ENCODE data around the gene PLCB2. TPM values are rescaled to one million over a fixed set of nuclear protein-coding genes. Genes with fewer than 3 reads are reported as not detected.

PLCB2 gene
- total RNA-seq, 5 donors from 2014 or later (not counting 1 experiment from before 2014, with no cell fraction given): 242 to 293 (median 245) TPM

DNA sequence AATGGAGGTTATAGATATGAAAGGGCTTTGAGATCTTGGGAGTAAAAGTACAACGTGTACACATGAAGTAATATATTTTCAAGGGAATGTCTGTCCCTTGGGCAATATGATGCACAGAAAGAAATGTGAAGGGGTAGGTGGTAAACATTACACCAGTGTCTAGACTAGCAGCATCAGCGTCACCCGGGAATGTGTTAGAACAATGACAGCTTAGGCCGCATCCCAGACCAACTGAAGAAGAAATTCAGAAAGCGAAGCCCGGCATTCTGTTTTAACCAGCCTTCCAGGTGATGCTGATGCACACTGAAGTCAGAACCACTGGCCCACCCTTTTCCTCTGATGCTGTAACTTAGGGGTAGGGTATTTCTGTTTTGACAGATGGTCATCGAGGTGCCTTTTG lies 22.1 kb upstream of the PLCB2 start:
- H3K27ac ChIP-seq (ENCODE audit: low read length): no peak overlapping the region
- CTCF ChIA-PET: interaction anchor here in 1 of 2 donors (0.9 to 1.9 kb wide), 2 partner anchors 9 to 55 kb away, joined by 4 to 6 read pairs; no protein-coding TSS in a partner anchor
- 100% methylated on average over 3 of the region's 7 CpGs for WGBS (ENCODE audit: insufficient coverage)

DNA sequence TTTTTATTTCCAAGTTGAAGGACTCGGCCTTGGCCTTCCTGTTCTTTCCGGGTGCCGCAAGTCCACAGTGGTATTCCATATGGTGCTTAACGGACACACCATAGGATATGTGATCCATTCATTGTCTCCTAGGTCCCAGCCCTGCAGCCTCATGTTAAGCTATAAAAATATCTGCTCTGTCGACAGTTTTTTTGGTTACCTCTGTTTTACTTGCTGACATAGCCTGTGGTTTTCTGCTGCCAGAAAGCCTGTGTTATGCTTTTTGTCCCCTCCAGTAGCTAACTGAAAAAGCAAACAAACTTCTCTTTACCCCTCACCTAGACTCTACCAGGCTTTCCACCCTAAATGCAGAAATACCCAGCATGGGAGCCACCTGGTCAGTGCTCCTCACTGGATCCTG lies 21.0 kb upstream of the PLCB2 start:
- Histone ChIP-seq H3K9me3 (no peaks in the 10 kb centered on the region), H3K4me1 (ENCODE audit: control insufficient read depth in 1 of 2, extremely low read depth in 1 of 2, insufficient read depth in 2 of 2, low read length in 2 of 2) (peaks cover 7 to 21% of the 10 kb centered on the region in 2 experiments), H3K27ac (ENCODE audit: low read length) (no peak overlapping the region), H3K4me3 (ENCODE audit: control insufficient read depth in 1 of 2, extremely low read depth in 1 of 2, low read length in 1 of 2) (no peak overlapping the region), H3K27me3 (replicated peaks in 1 of 2; ENCODE audit: control insufficient read depth in 2 of 2, extremely low read depth in 1 of 2, insufficient read depth in 2 of 2, low read length in 1 of 2) (no peaks in the 10 kb centered on the region), H3K36me3 (ENCODE audit: control insufficient read depth in 2 of 2, extremely low read depth in 1 of 2, insufficient read depth in 1 of 2, low read length in 1 of 2) (no peaks in the 10 kb centered on the region)
- CTCF ChIA-PET: interaction anchor here (0.7 to 5.1 kb wide), 2 partner anchors 9 to 15 kb away, joined by 3 to 30 read pairs; no protein-coding TSS in a partner anchor
- H3K27ac Mint-ChIP-seq: no peak overlapping the region
- no peaks in the 10 kb centered on the region for H3K9me3 Mint-ChIP-seq
- DNase-seq (no peak), ATAC-seq (replicated peaks in 1 of 4) (no peak)
- 80% methylated on average over 5 of the region's 5 CpGs for WGBS (ENCODE audit: insufficient coverage)
- POLR2A ChIA-PET: interaction anchor here (0.6 to 0.7 kb wide), 2 partner anchors 68 to 107 kb away, joined by 3 to 4 read pairs; no protein-coding TSS in a partner anchor
- peaks cover 19 to 41% (median 21%) of the 10 kb centered on the region in 3 donors for H3K4me1 Mint-ChIP-seq
- H3K27me3 Mint-ChIP-seq: no peaks in the 10 kb centered on the region
- no peak overlapping the region for H3K4me3 Mint-ChIP-seq
- no peaks in the 10 kb centered on the region for H3K36me3 Mint-ChIP-seq

More for the DNA sequence above, 22.1 kb upstream of the PLCB2 start:
- no peak overlapping the region for H3K4me3 ChIP-seq (ENCODE audit: control insufficient read depth in 1 of 2, extremely low read depth in 1 of 2, low read length in 1 of 2)
- ATAC-seq (replicated peaks in 1 of 4): no peak
- no peak overlapping the region for H3K27ac Mint-ChIP-seq
- no peaks in the 10 kb centered on the region for H3K9me3 ChIP-seq
- POLR2A ChIA-PET: interaction anchor here in 1 of 2 donors (0.7 kb wide), 1 partner anchor 23 kb away, joined by 4 read pairs; no protein-coding TSS in a partner anchor
- no peaks in the 10 kb centered on the region for H3K36me3 Mint-ChIP-seq
- no peak overlapping the region for H3K4me3 Mint-ChIP-seq
- H3K27me3 ChIP-seq (replicated peaks in 1 of 2; ENCODE audit: control insufficient read depth in 2 of 2, extremely low read depth in 1 of 2, insufficient read depth in 2 of 2, low read length in 1 of 2): no peaks in the 10 kb centered on the region
- no peaks in the 10 kb centered on the region for H3K9me3 Mint-ChIP-seq
- no peaks in the 10 kb centered on the region for H3K27me3 Mint-ChIP-seq
- peaks cover 16 to 26% of the 10 kb centered on the region in 2 experiments for H3K4me1 ChIP-seq (ENCODE audit: control insufficient read depth in 1 of 2, extremely low read depth in 1 of 2, insufficient read depth in 2 of 2, low read length in 2 of 2)
- peaks cover 24 to 48% (median 27%) of the 10 kb centered on the region in 3 donors for H3K4me1 Mint-ChIP-seq
- no peaks in the 10 kb centered on the region for H3K36me3 ChIP-seq (ENCODE audit: control insufficient read depth in 2 of 2, extremely low read depth in 1 of 2, insufficient read depth in 1 of 2, low read length in 1 of 2)
- DNase-seq: no peak

DNA sequence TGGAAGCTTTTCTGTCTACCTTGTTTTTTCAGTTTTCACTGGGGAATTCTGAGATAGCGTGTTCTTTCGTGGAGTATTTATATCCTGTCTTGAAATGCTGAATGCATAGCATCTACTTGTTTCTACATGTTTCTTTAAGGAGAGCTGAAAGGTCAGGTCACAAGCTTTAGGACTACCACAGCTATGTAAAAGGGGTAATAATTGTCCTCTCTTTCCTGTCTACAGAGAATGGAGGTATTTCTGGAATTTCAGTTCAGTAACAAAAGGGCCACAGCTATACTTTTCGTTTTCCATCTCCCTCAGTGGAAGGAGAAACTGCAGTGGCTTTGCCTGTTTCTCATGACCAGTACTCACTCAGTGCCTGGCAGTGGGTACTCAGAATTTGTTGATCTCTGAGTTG lies 20.4 kb upstream of the PLCB2 start:
- ATAC-seq (replicated peaks in 1 of 4): no peak
- ChIA-PET CTCF (interaction anchor here in 1 of 2 donors (5.1 kb wide), 1 partner anchor 10 kb away, joined by 30 read pairs; no protein-coding TSS in a partner anchor), POLR2A (no interaction called here)
- Histone ChIP-seq H3K27ac (ENCODE audit: low read length) (no peak overlapping the region), H3K4me1 (ENCODE audit: control insufficient read depth in 1 of 2, extremely low read depth in 1 of 2, insufficient read depth in 2 of 2, low read length in 2 of 2) (peaks cover 5 to 17% of the 10 kb centered on the region in 2 experiments), H3K27me3 (replicated peaks in 1 of 2; ENCODE audit: control insufficient read depth in 2 of 2, extremely low read depth in 1 of 2, insufficient read depth in 2 of 2, low read length in 1 of 2) (no peaks in the 10 kb centered on the region), H3K4me3 (ENCODE audit: control insufficient read depth in 1 of 2, extremely low read depth in 1 of 2, low read length in 1 of 2) (no peak overlapping the region), H3K36me3 (ENCODE audit: control insufficient read depth in 2 of 2, extremely low read depth in 1 of 2, insufficient read depth in 1 of 2, low read length in 1 of 2) (no peaks in the 10 kb centered on the region), H3K9me3 (no peaks in the 10 kb centered on the region)
- no peak overlapping the region for H3K4me3 Mint-ChIP-seq
- DNase-seq: no peak
- no peaks in the 10 kb centered on the region for H3K36me3 Mint-ChIP-seq
- no peak overlapping the region for H3K27ac Mint-ChIP-seq
- H3K4me1 Mint-ChIP-seq: peaks cover 17 to 37% (median 19%) of the 10 kb centered on the region in 3 donors
- H3K9me3 Mint-ChIP-seq: no peaks in the 10 kb centered on the region
- H3K27me3 Mint-ChIP-seq: no peaks in the 10 kb centered on the region
- WGBS (ENCODE audit: insufficient coverage): 80% methylated on average over 2 of the region's 3 CpGs

DNA sequence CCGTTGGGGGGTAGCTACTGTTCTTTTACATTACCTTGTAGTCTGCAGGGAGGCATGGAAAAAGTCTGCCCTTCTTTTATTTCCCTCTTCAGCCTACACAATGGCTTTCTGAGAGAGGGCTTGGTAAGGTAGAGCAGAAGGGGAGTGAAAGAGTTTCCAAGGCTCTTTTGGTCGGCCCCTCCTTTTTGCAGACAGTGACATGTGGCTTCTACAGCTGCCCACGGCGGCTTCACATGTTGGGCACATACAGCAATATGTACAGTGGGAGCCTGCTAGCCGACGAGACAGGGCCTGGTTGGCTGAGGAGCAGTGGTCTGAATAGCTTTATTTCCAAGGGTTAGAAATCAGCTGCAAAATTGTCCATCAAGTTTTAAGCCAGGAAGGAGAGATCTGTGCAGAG lies 19.7 kb upstream of the PLCB2 start:
- POLR2A ChIA-PET: interaction anchor here in 1 of 2 donors (0.5 kb wide), 1 partner anchor 1626 kb away, joined by 4 read pairs; no protein-coding TSS in a partner anchor
- CTCF ChIA-PET: interaction anchor here (1.7 to 5.1 kb wide), 2 partner anchors 10 to 11 kb away, joined by 5 to 30 read pairs; no protein-coding TSS in a partner anchor

DNA sequence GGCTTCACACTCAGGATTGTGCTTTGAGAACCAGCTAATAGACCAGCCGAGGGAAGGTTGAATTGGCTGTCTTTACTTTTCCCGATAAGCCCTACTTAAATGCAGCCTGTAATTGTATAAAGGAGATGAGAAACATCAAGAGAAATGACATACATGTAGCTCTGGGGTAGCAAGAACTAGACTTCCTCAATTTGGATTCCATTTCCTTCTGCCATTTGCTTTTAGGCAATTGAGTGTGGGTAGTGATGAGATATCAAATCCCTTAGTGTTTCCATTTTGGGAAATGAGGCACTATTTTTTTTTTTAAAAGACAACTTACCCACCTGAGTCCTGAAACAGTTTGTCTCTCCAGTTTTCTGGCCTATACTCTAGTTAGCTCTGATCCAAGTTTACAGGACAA lies 18.0 kb upstream of the PLCB2 start:
- no peaks in the 10 kb centered on the region for H3K27me3 Mint-ChIP-seq
- POLR2A ChIA-PET: no interaction called here
- Histone ChIP-seq H3K36me3 (ENCODE audit: control insufficient read depth in 2 of 2, extremely low read depth in 1 of 2, insufficient read depth in 1 of 2, low read length in 1 of 2) (no peaks in the 10 kb centered on the region), H3K9me3 (no peaks in the 10 kb centered on the region), H3K4me1 (ENCODE audit: control insufficient read depth in 1 of 2, extremely low read depth in 1 of 2, insufficient read depth in 2 of 2, low read length in 2 of 2) (peaks cover 9 to 30% of the 10 kb centered on the region in 2 experiments), H3K27me3 (replicated peaks in 1 of 2; ENCODE audit: control insufficient read depth in 2 of 2, extremely low read depth in 1 of 2, insufficient read depth in 2 of 2, low read length in 1 of 2) (no peaks in the 10 kb centered on the region), H3K27ac (ENCODE audit: low read length) (no peak overlapping the region), H3K4me3 (ENCODE audit: control insufficient read depth in 1 of 2, extremely low read depth in 1 of 2, low read length in 1 of 2) (no peak overlapping the region)
- H3K27ac Mint-ChIP-seq: no peak overlapping the region
- DNase-seq: no peak
- CTCF ChIA-PET: interaction anchor here (0.9 to 5.1 kb wide), 7 partner anchors 9 to 46 kb away, joined by 3 to 30 read pairs (median 4); partner anchors contain the start of gene PLCB2 (in 1 of the 2)
- H3K9me3 Mint-ChIP-seq: no peaks in the 10 kb centered on the region
- no peaks in the 10 kb centered on the region for H3K36me3 Mint-ChIP-seq
- ATAC-seq (replicated peaks in 1 of 4): no peak
- H3K4me3 Mint-ChIP-seq: peak overlapping the region; percentile 18 to 80 (median 76)
- WGBS (ENCODE audit: insufficient coverage): 80% methylated on average over 1 of the region's 2 CpGs
- H3K4me1 Mint-ChIP-seq: peaks cover 34 to 41% (median 35%) of the 10 kb centered on the region in 3 donors

More for the DNA sequence above, 19.7 kb upstream of the PLCB2 start:
- Histone ChIP-seq H3K4me1 (ENCODE audit: control insufficient read depth in 1 of 2, extremely low read depth in 1 of 2, insufficient read depth in 2 of 2, low read length in 2 of 2) (peaks cover 9 to 24% of the 10 kb centered on the region in 2 experiments), H3K27me3 (replicated peaks in 1 of 2; ENCODE audit: control insufficient read depth in 2 of 2, extremely low read depth in 1 of 2, insufficient read depth in 2 of 2, low read length in 1 of 2) (no peaks in the 10 kb centered on the region), H3K27ac (ENCODE audit: low read length) (no peak overlapping the region), H3K36me3 (ENCODE audit: control insufficient read depth in 2 of 2, extremely low read depth in 1 of 2, insufficient read depth in 1 of 2, low read length in 1 of 2) (no peaks in the 10 kb centered on the region), H3K9me3 (no peaks in the 10 kb centered on the region), H3K4me3 (ENCODE audit: control insufficient read depth in 1 of 2, extremely low read depth in 1 of 2, low read length in 1 of 2) (no peak overlapping the region)
- Mint-ChIP-seq H3K27ac (no peak overlapping the region), H3K4me3 (no peak overlapping the region), H3K4me1 (peaks cover 23 to 30% (median 23%) of the 10 kb centered on the region in 3 donors), H3K9me3 (no peaks in the 10 kb centered on the region), H3K27me3 (no peaks in the 10 kb centered on the region), H3K36me3 (no peaks in the 10 kb centered on the region)
- 63% methylated on average over 5 of the region's 6 CpGs for WGBS (ENCODE audit: insufficient coverage)
- no peak for ATAC-seq (replicated peaks in 1 of 4)
- DNase-seq: no peak

DNA sequence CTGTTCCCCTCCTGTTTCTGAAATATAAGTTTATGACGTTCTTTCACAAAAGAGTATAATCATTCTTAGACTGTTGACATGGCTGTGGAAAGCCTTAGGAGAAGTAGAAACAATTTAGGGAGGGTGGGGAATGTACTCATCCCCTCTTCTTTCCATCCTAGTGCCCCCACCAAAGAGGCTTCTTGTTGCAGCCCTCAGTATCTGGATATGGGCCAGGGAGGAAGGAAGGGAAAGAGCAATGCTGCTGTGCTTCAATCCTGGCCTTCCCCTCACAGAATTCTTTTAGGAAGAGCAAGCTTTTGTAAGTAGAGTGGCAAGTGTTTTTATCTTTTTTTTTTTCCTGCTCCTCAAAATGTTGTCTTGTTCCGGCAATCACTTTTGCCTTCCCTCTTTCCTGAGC lies 17.5 kb upstream of the PLCB2 start:
- peak overlapping the region in 1 of 2 donors; percentile 10 for H3K27ac Mint-ChIP-seq
- CTCF ChIA-PET: interaction anchor here (0.5 to 5.1 kb wide), 12 partner anchors 9 to 1637 kb away, joined by 3 to 30 read pairs (median 3); partner anchors contain the start of gene PLCB2 (in 1 of the 2)
- POLR2A ChIA-PET: interaction anchor here (0.7 to 0.9 kb wide), 3 partner anchors 17 to 1449 kb away, joined by 3 to 6 read pairs (median 3); partner anchors contain the start of genes MAPKBP1 (in 1 of the 2) and PLCB2 (in 1 of the 2)
- peaks cover 34 to 41% (median 35%) of the 10 kb centered on the region in 3 donors for H3K4me1 Mint-ChIP-seq
- no peak for DNase-seq
- H3K4me3 Mint-ChIP-seq: peak overlapping the region; percentile 74 to 80 (median 76)
- H3K9me3 Mint-ChIP-seq: no peaks in the 10 kb centered on the region
- no peaks in the 10 kb centered on the region for H3K36me3 Mint-ChIP-seq
- Histone ChIP-seq H3K4me3 (ENCODE audit: control insufficient read depth in 1 of 2, extremely low read depth in 1 of 2, low read length in 1 of 2) (peak overlapping the region in 1 of 2 donors; percentile 50), H3K4me1 (ENCODE audit: control insufficient read depth in 1 of 2, extremely low read depth in 1 of 2, insufficient read depth in 2 of 2, low read length in 2 of 2) (peaks cover 9 to 32% of the 10 kb centered on the region in 2 experiments), H3K9me3 (no peaks in the 10 kb centered on the region), H3K27ac (ENCODE audit: low read length) (no peak overlapping the region), H3K36me3 (ENCODE audit: control insufficient read depth in 2 of 2, extremely low read depth in 1 of 2, insufficient read depth in 1 of 2, low read length in 1 of 2) (no peaks in the 10 kb centered on the region), H3K27me3 (replicated peaks in 1 of 2; ENCODE audit: control insufficient read depth in 2 of 2, extremely low read depth in 1 of 2, insufficient read depth in 2 of 2, low read length in 1 of 2) (no peaks in the 10 kb centered on the region)
- no CpG with 5 or more reads among the region's 2 CpGs for WGBS (ENCODE audit: insufficient coverage)
- ATAC-seq (replicated peaks in 1 of 4): no peak
- H3K27me3 Mint-ChIP-seq: peaks cover 0 to 1% of the 10 kb centered on the region in 2 donors

All from T-cell (primary cell).